Eye (tissue), 1 donor: ENCODE measurements around the gene NRARP.
A peak's percentile ranks its signal among the peaks of the same experiment; 100 is the strongest.

Experiments used
- DNase-seq: peaks from one replicate; pipeline ENCODE4 v3.0.0-alpha.2; 2015

The NRARP gene

GRCh38 chr9:137321726-137322361 lies 19.8 kb upstream of the NRARP start:
- no peak for DNase-seq

GRCh38 chr9:137320555-137321384 lies 18.7 kb upstream of the NRARP start:
- peak; percentile 64 for DNase-seq

- DNase-seq, result no peak
Measured at GRCh38 chr9:137319739-137320551, 17.9 kb upstream of the NRARP start.

GRCh38 chr9:137319011-137319738 lies 17.1 kb upstream of the NRARP start:
- DNase-seq, result peak; percentile 71

- peak; percentile 4 for DNase-seq
Measured at GRCh38 chr9:137318602-137319001, 16.5 kb upstream of the NRARP start.

GRCh38 chr9:137317718-137318511 lies 15.8 kb upstream of the NRARP start:
- peak; percentile 27 for DNase-seq

GRCh38 chr9:137317021-137317717 lies 15.1 kb upstream of the NRARP start:
- peak; percentile 15 for DNase-seq

GRCh38 chr9:137316012-137316981 lies 14.2 kb upstream of the NRARP start:
- DNase-seq, result peak; percentile 86

GRCh38 chr9:137315581-137316011 lies 13.5 kb upstream of the NRARP start:
- DNase-seq, result peak; percentile 59

- DNase-seq, result peak; percentile 63
Measured at GRCh38 chr9:137314561-137315560, 12.8 kb upstream of the NRARP start.

GRCh38 chr9:137313956-137314560 lies 12.0 kb upstream of the NRARP start:
- no peak for DNase-seq

- DNase-seq, result peak; percentile 18
Measured at GRCh38 chr9:137313326-137313936, 11.4 kb upstream of the NRARP start.

GRCh38 chr9:137312852-137313325 lies 10.8 kb upstream of the NRARP start:
- no peak for DNase-seq

- no peak for DNase-seq
Measured at GRCh38 chr9:137311986-137312851, 10.1 kb upstream of the NRARP start.

- no peak for DNase-seq
Measured at GRCh38 chr9:137311171-137311985, 9.3 kb upstream of the NRARP start.
